Esophagus squamous epithelium (tissue), 5 donors: Measurements from ENCODE around the gene NBDY. TPM values are rescaled to one million over a fixed set of nuclear protein-coding genes. Genes with fewer than 3 reads are reported as not detected.
A peak's percentile ranks its signal among the peaks of the same experiment; 100 is the strongest.

Experiments
- DNase-seq: peaks from one replicate; lab custom pipeline; 2025; lab: John Stamatoyannopoulos, UW
- H3K27ac ChIP-seq, 4 donors: fragments of 200-600 bp; sonication (generic); one replicate each; pipeline ENCODE4 v1.5.1; 2016 to 2019; ENCODE audit warnings: mild to moderate bottlenecking in 1 of 4
- H3K27me3 ChIP-seq, 4 donors: fragments of 200-600 bp; sonication (generic); 1 replicate in 3 of 4; 2 replicates in 1 of 4; pipeline versions ENCODE4 v1.5.1 to v1.6.0; 2017 to 2021; ENCODE audit warnings: antibody characterized with exemption in 1 of 4
- H3K36me3 ChIP-seq, 3 donors: fragments of 200-600 bp; sonication (generic); one replicate each; pipeline ENCODE4 v1.5.1; 2016 to 2019
- H3K4me1 ChIP-seq, 3 donors: fragments of 200-600 bp; sonication (generic); one replicate each; pipeline ENCODE4 v1.5.1; 2017 to 2019
- H3K4me3 ChIP-seq, 4 donors: fragments of 200-600 bp; sonication (generic); 1 replicate in 3 of 4; 2 replicates in 1 of 4; pipeline ENCODE4 v1.5.1; 2016 to 2019; ENCODE audit warnings: mild to moderate bottlenecking in 2 of 4, moderate library complexity in 1 of 4
- H3K9me3 ChIP-seq, 3 donors: fragments of 200-600 bp; sonication (generic); one replicate each; pipeline ENCODE4 v1.5.1; 2016 to 2019
- POLR2A ChIP-seq, 4 donors: fragments of 450-650 bp; IDR thresholded peaks; one replicate each; pipeline ENCODE4 v1.6.1; 2017; ENCODE audit warnings: antibody characterized with exemption in 4 of 4, mild to moderate bottlenecking in 4 of 4, moderate library complexity in 3 of 4
- WGBS, 2 donors: methylation state at CpG; one replicate each; pipeline ENCODE4 v1.1.5; 2018; 5-methylcytosine and 5-hydroxymethylcytosine counted together
- intact Hi-C: fragments of 100-400 bp; cut with DNase I; formaldehyde crosslinking; loops from one replicate; pipeline ENCODE4 v1.15.0; 2022
- total RNA-seq, 4 donors: library from RNA; depleted of rRNA; stranded (reverse); fragments of >200 nt; gene quantifications; one replicate each; pipeline ENCODE4 v1.1.0, GENCODE V29; 2016
- TF ChIP-seq, protein P1 (sequence below), 6 experiments: fragments of 450-650 bp in 4 of 6; fragments of 200-600 bp in 2 of 6; sonication (generic) in 2 of 6; IDR thresholded peaks; one replicate each; pipeline ENCODE4 v1.5.1; 2016 to 2019; ENCODE audit warnings: antibody characterized with exemption in 6 of 6, mild to moderate bottlenecking in 4 of 6, moderate library complexity in 4 of 6
- donor health status: DM: yes; HTN: yes; CAD: no.

Gene NBDY
- total RNA-seq, 4 donors from 2014 or later: 8.3 to 17.7 (median 10.8) TPM

DNA sequence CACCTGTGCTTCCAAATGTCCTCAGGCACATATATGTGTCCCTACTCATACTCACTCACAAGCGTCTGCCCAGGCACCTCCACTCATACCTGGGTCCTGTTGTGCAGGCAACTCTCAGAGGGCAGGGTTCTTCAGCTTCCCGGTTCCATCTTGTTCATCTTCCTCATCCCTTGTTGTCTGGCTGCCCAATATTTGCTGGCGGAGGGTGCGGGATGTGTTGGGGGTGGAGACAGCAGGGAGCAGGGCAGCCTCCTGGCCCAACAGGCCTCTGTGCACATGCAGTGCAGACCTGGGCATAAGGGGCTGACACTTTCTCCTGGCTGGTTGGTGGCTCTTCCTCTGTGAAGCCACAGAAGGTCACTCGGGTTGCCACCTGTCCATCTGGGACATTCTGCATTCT is 32.1 kb downstream of the NBDY start:
- WGBS, 2 donors: 71 to 80% methylated on average over 1 to 4 of the region's 5 CpGs
- Histone ChIP-seq H3K27ac (no peak overlapping the region), H3K36me3 (no peaks in the 10 kb centered on the region), H3K4me1 (peaks cover 10 to 23% (median 16%) of the 10 kb centered on the region in 3 donors), H3K9me3 (no peaks in the 10 kb centered on the region), H3K4me3 (no peak overlapping the region), H3K27me3 (no peaks in the 10 kb centered on the region)
- no peak for TF ChIP-seq POLR2A (IDR thresholded peaks at IDR 0.05)
- TF ChIP-seq, protein P1, sequence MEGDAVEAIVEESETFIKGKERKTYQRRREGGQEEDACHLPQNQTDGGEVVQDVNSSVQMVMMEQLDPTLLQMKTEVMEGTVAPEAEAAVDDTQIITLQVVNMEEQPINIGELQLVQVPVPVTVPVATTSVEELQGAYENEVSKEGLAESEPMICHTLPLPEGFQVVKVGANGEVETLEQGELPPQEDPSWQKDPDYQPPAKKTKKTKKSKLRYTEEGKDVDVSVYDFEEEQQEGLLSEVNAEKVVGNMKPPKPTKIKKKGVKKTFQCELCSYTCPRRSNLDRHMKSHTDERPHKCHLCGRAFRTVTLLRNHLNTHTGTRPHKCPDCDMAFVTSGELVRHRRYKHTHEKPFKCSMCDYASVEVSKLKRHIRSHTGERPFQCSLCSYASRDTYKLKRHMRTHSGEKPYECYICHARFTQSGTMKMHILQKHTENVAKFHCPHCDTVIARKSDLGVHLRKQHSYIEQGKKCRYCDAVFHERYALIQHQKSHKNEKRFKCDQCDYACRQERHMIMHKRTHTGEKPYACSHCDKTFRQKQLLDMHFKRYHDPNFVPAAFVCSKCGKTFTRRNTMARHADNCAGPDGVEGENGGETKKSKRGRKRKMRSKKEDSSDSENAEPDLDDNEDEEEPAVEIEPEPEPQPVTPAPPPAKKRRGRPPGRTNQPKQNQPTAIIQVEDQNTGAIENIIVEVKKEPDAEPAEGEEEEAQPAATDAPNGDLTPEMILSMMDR (IDR thresholded peaks at IDR 0.05): no peak
- DNase-seq: no peak
- intact Hi-C loops: no loop called here

DNA sequence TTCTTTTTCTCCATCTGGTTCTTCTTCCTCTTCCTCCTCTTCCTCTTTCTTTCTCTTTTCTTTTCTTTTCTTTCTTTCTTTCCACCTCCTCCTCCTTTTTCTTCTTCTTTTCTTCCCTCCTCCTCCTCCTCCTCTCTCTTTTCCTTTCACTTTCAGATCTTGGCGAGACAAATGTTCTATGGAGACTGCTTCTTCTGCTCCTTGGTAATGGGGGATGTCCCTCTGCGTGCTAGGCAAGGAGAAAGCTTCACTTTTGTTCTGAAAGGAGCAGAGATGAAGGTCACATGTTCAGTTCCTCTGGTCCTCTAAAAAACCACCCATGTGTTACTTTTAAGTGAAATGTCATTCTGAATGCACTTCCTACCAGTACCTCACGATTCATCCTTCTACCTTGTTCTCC is 33.2 kb downstream of the NBDY start:
- no peaks in the 10 kb centered on the region for H3K9me3 ChIP-seq
- no peak for DNase-seq
- no peaks in the 10 kb centered on the region for H3K27me3 ChIP-seq
- H3K27ac ChIP-seq: no peak overlapping the region
- TF ChIP-seq, protein P1 (IDR thresholded peaks at IDR 0.05): no peak
- no peak for TF ChIP-seq POLR2A (IDR thresholded peaks at IDR 0.05)
- H3K36me3 ChIP-seq: peaks cover 0 to 9% (median 0%) of the 10 kb centered on the region in 3 donors
- no peak overlapping the region for H3K4me3 ChIP-seq
- intact Hi-C loops: no loop called here
- WGBS, 2 donors: 48 to 64% methylated on average over 3 of the region's 3 CpGs
- H3K4me1 ChIP-seq: peaks cover 10 to 23% (median 16%) of the 10 kb centered on the region in 3 donors

DNA sequence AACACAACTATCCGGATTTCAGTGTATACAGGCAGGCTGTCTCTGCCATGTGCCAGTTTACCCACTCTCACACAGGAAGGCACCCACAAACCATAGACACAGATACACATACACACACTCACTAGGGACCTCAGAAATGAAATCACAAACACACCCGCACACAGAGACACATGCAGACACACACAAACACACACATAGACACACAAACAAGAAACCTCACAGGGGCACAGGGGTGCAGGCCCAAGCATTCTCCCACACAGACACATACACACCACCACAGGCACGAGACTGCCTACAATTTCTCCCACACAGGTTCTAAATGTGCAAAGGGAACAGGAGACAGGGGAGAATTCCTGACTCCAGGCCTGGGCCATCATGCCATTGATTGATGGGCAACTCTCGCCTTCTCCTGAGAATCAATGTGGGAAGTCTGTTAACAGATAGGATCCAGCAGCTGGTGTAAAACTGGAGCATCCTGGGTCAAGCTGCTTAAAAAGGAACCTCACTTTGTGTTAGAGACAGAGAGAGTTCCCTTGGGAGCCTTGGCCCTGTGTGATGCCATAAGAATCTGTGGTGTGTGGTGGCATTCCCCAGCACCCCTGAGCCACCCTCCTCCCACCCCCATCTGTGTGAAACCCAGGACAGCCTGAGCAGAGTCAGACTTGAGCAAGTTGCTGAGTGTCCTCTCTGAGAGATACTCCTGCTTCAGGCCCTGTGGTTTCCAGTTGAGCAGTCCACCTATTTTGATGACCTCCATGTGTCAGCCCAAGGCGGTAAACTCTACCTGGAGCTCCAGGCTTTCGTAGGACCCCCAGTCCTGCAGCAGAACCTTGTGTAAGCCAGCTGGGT is 33.9 kb downstream of the NBDY start:
- Histone ChIP-seq H3K27ac (no peak overlapping the region), H3K27me3 (no peaks in the 10 kb centered on the region), H3K36me3 (peaks cover 0 to 11% (median 0%) of the 10 kb centered on the region in 3 donors), H3K4me1 (peaks cover 10 to 23% (median 16%) of the 10 kb centered on the region in 3 donors), H3K9me3 (no peaks in the 10 kb centered on the region), H3K4me3 (peak overlapping the region in 1 of 4 donors; percentile 65)
- intact Hi-C loops: no loop called here
- 14 to 53% methylated on average over 1 to 4 of the region's 6 CpGs for whole genome bisulfite sequencing, 2 donors
- TF ChIP-seq POLR2A (IDR thresholded peaks at IDR 0.05): no peak
- TF ChIP-seq, protein P1 (IDR thresholded peaks at IDR 0.05): no peak
- no peak for DNase-seq

DNA sequence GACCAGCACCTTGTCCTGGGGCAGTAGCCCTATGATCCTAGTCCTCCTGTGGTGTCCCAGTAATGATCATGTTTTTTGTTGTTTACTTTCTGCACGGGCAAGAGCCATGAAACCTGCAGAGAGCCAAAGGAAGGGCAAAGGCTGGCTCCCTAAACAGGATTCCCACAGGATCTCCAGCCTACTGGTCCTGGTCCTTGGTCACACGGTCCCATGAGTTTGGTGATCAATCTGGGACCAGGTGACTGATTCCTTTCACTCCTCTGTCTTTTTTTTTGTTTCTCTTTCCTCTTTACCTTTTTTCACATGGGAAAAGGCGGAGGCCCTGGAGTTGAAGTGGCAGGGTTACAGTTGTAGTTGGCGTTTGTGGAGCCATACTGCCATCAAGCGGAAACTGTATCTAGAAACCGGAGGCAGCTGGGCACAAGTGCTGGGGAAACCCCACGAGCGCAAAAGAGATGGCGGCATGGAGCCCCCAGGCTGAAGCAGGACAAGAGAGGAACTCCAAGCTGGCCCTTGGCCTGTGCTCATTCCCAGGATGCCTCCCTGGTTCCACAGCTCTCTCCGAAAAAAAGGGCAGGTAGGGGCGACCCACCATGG is 34.6 kb downstream of the NBDY start:
- H3K9me3 ChIP-seq: no peaks in the 10 kb centered on the region
- H3K4me3 ChIP-seq: peak overlapping the region in 2 of 4 donors; percentile 54 to 65
- peak overlapping the region in 3 of 4 donors; percentile 25 to 88 (median 81) for H3K27ac ChIP-seq
- intact Hi-C loops: no loop called here
- TF ChIP-seq, protein P1 (IDR thresholded peaks at IDR 0.05): peak in 4 of 6 experiments; percentile 3 to 65 (median 37)
- TF ChIP-seq POLR2A (IDR thresholded peaks at IDR 0.05): no peak
- peaks cover 0 to 11% (median 0%) of the 10 kb centered on the region in 3 donors for H3K36me3 ChIP-seq
- H3K27me3 ChIP-seq: no peaks in the 10 kb centered on the region
- WGBS, 2 donors: 0 to 37% methylated on average over 1 to 7 of the region's 11 CpGs
- peaks cover 10 to 23% (median 16%) of the 10 kb centered on the region in 3 donors for H3K4me1 ChIP-seq
- DNase-seq: no peak
